Renal cortical epithelial cell (primary cell): ENCODE measurements around the gene IFNAR1. TPM values are rescaled to one million over a fixed set of nuclear protein-coding genes. Genes with fewer than 3 reads are reported as not detected.
"Not testable (repeated sequence)": the region's sequence is repeated elsewhere in the genome, so short reads cannot be mapped to it uniquely, and the experiment has no call there.

Source experiments
- DNase-seq: peaks from one replicate; pipeline ENCODE4 v3.0.0-alpha.2; 2011; ENCODE audit warnings: low read depth
- total RNA-seq: library from RNA; depleted of rRNA; stranded (reverse); fragments of >200 nt; gene quantifications from 2 replicates; pipeline ENCODE4 v1.2.3, GENCODE V29; 2014

IFNAR1 gene
- total RNA-seq, 1 donor from 2014 or later, result 58.3 TPM

GRCh38 chr21:33305938-33306337 is 18.8 kb upstream of the IFNAR1 start:
- DNase-seq, result no peak

DNA sequence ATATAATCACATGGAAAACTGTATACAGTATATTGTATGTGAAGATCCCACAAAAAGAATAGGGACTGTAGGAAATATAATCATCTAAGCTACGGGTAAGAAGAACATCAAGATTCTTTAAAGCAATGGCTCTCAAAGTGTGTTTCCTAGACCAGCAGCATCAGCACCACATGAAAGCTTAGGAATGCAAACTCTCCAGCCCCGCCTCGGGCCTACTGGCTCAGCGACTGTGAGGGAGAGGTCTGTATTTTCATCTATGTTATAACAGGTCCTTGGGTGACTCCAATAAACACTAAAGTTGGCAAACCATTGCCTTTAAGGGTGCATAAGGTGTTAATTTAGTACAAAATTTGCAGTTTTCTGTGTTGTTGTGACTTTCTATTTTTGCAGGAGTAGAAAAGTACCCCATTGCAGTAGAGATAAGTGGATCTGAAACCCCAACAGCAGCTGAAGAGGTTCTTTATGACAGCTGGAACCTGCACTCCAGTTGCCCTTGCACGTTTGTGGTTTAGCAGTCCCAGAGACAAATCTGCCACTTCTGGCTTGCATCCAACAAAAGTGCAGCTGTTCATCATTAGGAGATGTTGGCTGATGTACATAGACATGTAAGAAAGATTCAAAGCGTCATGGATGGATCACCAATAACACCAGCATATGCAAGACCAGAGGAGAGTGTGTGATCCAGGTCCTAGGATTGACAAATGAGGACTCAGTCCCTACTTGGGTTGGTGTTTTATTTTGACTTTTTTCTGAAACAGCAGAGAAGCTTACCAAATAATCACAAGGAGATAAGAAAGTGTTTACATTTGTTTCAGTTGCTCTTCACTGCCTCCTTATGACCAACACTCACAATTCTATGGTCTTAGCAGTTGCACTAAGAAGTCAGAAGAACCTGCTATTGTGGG is 15.9 kb upstream of the IFNAR1 start:
- no peak for DNase-seq

- DNase-seq, result no peak
Measured at GRCh38 chr21:33309778-33310177, 15.0 kb upstream of the IFNAR1 start.

DNA sequence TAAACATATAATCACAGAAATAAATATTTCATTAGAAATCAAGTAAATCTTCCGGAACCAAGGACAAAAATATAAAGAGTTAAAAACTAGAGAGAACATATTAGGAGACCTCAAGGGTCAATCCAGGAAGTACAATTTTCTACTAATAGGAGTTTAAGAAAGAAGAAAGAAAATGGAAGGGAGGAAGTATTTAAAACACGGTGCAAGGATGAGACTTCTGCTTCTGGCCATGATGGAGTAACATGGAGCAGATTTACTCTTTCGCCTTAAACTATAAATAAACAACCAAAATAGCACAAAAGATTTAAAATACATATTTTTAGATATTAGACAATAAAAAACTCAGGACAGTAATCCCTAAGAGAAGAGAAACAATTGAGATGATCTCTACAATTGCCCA is 12.6 kb upstream of the IFNAR1 start:
- DNase-seq, result no peak

DNA sequence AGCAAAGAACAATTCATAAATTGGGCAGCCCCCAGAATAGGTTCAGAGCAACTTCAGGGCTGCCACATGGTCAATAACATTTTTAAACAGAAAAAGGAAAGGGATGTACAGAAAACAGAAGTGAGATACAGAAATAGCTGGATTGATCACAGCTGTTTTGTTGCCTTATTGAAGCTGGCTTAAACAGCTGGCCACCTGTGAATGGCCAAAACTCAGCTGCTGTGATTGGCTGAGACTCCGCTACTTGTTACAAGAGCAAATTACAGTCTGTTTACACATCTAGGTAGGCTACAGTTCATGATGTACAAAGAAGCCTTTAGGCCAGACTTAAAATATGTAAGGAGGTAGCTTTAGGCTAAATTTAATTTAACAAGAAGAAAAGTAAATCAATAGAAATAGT is 11.6 kb upstream of the IFNAR1 start:
- no peak for DNase-seq

DNA sequence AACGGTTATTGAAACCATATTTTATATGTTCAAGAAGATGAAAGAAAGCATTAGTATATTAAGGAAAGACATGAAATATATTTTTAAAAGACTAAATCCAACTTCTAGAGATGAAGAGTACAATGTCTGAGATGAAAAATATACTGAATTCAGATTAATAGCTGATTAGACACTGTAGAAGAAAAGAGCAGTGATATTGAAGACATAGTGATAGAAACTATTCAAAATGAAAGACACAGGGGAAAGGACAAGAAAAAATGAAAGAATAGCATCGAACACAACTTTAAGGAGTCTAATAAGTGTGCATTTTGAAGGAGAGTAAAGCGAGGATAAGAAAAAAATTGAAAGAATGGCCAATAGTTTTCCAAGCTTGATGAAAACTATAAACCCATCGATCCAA is 11.2 kb upstream of the IFNAR1 start:
- DNase-seq, result no peak

DNA sequence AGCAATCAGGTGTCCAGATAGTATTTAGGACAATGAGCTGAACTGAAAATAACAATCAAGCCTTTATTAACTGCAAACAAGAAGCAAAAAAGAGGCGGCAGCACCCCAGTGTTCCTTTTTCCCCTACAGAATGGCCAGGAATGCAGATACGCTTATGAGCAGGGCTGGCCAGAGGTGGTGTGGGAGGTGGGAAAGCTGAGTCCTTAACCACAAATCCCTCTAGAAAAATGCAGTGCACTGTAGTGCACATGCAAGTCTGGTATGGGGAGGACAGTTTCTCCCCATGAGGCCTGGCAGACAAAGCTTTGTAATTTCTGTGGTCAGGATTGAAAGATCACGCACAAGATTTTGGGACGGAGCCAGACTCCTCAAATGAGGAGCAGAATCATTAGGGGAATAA is 10.7 kb upstream of the IFNAR1 start:
- no peak for DNase-seq

DNA sequence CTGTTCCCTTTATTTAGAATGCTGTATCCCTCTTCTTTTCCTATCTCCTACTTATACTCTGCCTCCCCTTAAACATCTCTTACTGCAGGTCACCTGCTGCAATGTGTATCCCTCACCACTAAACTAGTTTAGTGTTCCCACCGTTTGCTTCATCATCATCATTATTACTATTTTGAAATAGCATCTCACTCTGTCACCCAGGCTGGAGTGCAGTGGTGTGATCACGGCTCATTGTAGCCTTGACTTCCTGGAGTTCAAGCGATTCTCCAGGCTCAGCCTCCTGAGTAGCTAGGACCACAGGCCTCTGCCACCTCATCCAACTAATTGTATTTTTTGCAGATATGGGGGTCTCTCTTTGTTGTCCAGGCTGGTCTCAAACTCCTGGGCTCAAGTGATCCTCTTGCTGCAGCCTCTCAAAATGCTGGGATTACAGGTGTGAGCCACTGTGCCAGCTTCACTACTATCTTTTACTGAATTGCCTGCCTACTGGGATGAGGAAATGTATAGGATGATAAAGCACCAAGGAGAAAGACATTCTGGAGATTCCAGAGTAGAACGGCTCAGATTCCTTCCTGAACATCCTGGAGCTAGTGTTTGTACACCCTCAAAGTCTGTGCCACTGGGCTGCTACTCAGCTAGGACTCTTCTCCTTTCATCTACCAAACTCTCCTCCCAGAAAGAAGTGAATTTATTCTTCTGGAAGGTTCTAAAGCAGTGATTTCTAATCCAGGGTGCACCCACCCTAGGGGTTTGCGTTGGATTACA is 8.6 kb upstream of the IFNAR1 start:
- no peak for DNase-seq

DNA sequence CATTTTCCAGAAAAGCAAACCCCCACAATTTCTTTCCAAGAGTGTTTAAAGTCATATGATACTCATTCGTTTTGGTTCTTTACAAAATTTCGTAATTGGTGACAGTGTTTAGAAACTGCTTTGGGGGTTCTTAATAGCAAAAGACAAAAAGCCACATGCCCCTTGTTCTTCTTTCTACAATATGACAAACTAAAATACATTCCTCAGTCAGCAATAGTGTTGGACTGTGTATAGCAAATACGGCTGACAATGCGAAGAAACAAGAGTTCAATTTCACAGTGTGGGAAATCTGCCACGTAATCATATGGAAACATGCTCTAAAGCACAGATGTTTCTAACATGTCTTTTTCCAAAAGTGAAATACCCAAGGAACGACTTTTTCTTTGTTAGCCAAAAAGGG is 7.6 kb upstream of the IFNAR1 start:
- no peak for DNase-seq

DNA sequence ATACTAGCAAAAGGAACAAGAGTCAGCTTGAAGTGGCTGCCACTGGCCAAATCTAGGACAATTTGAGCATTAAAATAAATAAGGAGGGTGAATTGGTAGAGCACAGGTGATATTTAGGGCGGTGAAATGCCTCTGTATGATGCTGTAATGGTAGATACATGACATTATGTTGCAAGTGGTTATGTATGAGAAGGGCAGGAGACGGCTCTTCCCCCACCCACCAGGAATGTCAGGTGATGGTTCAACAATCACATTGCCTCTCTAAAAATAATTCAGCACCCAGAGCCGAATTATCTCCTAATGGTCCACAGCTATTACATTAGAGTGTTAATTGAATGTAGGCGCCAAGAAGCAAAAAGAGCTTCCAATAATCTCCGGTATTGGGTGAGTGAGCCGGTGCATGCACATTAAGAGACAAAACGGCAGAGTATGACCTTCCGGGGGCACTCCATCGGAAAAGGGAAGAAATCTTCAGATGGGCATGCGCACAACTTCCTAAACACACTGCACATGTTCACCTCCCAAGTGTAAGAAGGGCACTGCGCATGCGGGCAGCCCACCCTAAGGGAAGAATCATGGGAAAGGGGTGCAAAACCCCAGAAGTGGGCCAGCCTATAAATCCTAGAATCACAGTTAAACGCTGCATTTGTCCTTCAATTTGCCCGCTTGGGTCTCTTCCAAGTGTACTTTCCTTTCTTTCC is 6.8 kb upstream of the IFNAR1 start:
- DNase-seq, result no peak

DNA sequence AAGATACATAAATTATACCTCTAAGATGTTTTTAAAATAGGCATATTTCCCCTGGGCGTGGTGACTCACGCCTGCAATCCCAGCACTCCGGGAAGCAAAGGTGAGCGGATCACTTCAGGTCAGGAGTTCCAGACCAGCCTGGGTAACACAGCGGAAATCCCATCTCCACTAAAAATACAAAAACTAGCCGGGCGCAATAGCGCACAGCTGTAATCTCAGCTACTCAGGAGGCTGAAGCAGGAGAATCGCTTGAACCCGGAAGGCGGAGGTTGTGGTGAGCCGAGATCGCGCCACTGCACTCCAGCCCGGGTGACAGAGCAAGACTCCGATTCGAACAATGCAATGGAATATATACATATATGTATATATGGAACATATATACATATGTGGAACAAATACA is 3.8 kb upstream of the IFNAR1 start:
- DNase-seq, result not testable (repeated sequence)

DNA sequence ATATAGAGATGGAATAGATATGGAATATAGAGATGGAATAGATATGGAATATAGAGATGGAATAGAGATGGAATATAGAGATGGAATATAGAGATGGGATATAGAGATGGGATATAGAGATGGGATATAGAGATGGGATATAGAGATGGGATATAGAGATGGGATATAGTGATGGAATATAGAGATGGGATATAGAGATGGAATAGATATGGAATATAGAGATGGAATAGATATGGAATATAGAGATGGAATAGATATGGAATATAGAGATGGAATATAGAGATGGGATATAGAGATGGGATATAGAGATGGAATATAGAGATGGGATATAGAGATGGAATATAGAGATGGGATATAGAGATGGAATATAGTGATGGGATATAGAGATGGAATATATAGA is 1.2 kb upstream of the IFNAR1 start:
- not testable (repeated sequence) for DNase-seq

- DNase-seq, result peak; percentile 68
Measured at GRCh38 chr21:33325222-33326067, 675 bp downstream of the IFNAR1 start.

DNA sequence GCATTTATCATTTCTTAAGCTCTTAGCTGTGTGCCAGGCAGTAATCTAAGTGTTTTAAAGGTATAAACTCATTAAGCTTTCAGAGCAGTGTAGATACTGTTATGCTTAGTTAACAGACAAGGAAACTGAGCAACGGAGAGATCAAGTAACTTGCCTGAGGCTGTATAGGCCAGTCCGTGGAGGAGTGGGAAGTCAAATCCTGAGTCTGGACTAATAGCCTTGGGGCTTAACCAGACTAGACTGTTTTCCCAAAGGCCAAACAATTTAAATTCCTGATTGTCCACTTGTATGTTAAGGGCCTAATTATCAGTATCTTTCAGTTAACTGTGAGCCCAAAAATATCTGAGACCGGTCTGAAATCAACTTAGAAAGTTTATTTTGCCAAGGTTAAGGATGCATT is 2.6 kb downstream of the IFNAR1 start:
- DNase-seq, result no peak

DNA sequence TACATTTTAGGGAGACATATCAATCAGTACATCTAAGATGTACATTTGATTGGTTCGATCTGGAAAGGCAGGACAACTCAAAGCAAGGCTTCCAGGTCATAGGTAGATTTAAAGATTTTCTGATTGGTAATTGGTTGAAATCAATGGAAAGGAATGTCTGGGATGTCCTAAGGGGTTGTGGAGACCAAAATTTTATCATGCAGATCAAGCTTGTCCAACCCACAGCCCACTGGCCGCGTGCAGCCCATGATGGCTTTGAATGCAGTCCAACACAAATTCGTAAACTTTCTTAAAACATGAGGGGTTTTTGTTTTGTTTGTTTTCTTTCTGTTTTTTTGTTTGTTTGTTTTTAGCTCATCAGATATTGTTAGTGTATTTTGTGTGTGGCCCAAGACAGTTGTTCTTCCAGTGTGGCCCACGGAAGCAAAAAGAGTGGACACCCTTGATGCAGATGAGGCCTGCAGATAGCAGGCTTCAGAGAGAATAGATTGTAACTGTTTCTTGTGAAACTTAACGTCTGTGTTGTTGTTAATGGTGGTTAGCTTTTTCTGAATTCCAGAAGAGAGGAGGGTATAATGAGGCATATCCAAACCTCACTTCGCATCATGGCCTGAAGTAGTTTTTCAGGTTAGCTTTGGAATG is 3.1 kb downstream of the IFNAR1 start:
- no peak for DNase-seq

- DNase-seq, result no peak
Measured at GRCh38 chr21:33330726-33331125, 6.0 kb downstream of the IFNAR1 start.

GRCh38 chr21:33332143-33332542 is 7.4 kb downstream of the IFNAR1 start:
- DNase-seq, result no peak

- no peak for DNase-seq
Measured at GRCh38 chr21:33334191-33334590, 9.4 kb downstream of the IFNAR1 start.

DNA sequence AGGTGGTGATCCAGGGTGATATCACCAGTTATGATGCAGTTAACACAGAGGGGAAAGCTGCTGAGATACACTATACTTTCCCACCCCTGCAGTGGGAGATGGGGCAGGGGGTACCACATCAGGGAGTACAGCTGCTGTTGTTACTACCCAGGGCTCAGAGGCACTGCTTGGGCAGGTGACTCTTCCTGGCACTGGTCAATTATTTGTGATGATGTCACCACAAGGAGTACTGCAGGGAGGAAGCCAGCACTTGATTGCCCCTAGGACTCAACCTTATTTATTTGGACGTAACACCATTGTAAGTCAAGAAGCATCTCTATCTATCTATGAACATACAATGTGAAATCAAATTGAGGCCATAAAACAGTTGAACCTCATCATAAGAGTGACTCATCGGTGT is 10.1 kb downstream of the IFNAR1 start:
- no peak for DNase-seq

GRCh38 chr21:33339135-33339534 is 14.4 kb downstream of the IFNAR1 start:
- DNase-seq, result no peak

DNA sequence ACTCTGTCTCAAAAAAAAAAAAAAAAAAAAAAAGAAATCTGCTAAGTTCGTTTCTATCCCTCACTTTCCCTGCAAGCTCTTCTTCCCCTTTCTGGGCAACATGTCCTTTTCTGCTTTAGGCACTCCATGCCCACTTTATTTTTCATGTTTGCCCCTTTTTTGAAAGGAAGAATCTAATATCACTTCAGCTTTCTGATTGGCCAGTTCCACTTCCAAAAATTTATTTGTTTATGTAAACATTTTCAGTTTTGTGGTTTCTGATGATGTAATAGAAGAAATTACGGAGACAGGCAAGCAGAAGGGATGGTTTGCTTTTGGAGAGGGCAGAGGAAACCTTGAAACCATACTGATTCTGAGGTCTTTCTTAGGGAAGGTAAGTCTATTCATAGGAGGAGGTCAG is 15.1 kb downstream of the IFNAR1 start:
- DNase-seq, result no peak
